DLD1 (cell line): ENCODE results near the gene FAM237A.

Experiments used
- in situ Hi-C: cut with HindIII; loops from 2 replicates; pipeline ENCODE4 v1.10.0; 2017; ENCODE audit warnings: low sequenced_read_pairs

FAM237A gene

GRCh38 chr2:206642075-206643025 lies at the start of gene FAM237A:
Gene FAM237A (plus strand): TSS chr2:206642487. CDS start chr2:206644237, 1,750 bp downstream.
- in situ Hi-C loops, result no loop called here

GRCh38 chr2:206597717-206598218 lies 44.5 kb upstream of the FAM237A start:
- in situ Hi-C loops, result no loop called here

- in situ Hi-C loops, result no loop called here
These were observed 39.0 kb upstream of the FAM237A start for GRCh38 chr2:206603243-206603642.

- in situ Hi-C loops, result no loop called here
These were observed 31.8 kb upstream of the FAM237A start for GRCh38 chr2:206610451-206610850.

- in situ Hi-C loops, result no loop called here
These were observed 31.1 kb upstream of the FAM237A start for GRCh38 chr2:206611191-206611590.

GRCh38 chr2:206611736-206612135 lies 30.6 kb upstream of the FAM237A start:
- in situ Hi-C loops, result no loop called here

- in situ Hi-C loops, result no loop called here
These were observed 27.5 kb upstream of the FAM237A start for GRCh38 chr2:206614811-206615210.

- in situ Hi-C loops, result no loop called here
These were observed 26.7 kb upstream of the FAM237A start for GRCh38 chr2:206615417-206616089.

- in situ Hi-C loops, result no loop called here
These were observed 26.1 kb upstream of the FAM237A start for GRCh38 chr2:206616151-206616550.

- in situ Hi-C loops, result no loop called here
These were observed 23.3 kb upstream of the FAM237A start for GRCh38 chr2:206619011-206619410.

- in situ Hi-C loops, result no loop called here
These were observed 16.2 kb upstream of the FAM237A start for GRCh38 chr2:206626108-206626507.

- in situ Hi-C loops, result no loop called here
These were observed 14.7 kb upstream of the FAM237A start for GRCh38 chr2:206627632-206628031.

- in situ Hi-C loops, result no loop called here
These were observed 10.9 kb upstream of the FAM237A start for GRCh38 chr2:206631340-206631739.

- in situ Hi-C loops, result no loop called here
These were observed 7.3 kb upstream of the FAM237A start for GRCh38 chr2:206635015-206635414.

- in situ Hi-C loops, result no loop called here
These were observed 2.7 kb upstream of the FAM237A start for GRCh38 chr2:206639636-206640035.

- in situ Hi-C loops, result no loop called here
These were observed 1.1 kb upstream of the FAM237A start for GRCh38 chr2:206641226-206641625.

- in situ Hi-C loops, result no loop called here
These were observed 5.7 kb downstream of the FAM237A start for GRCh38 chr2:206647985-206648384.

GRCh38 chr2:206657087-206657486 lies 14.8 kb downstream of the FAM237A start:
- in situ Hi-C loops, result no loop called here

- in situ Hi-C loops, result no loop called here
These were observed 23.0 kb downstream of the FAM237A start for GRCh38 chr2:206665251-206665650.

GRCh38 chr2:206670531-206671319 lies 28.4 kb downstream of the FAM237A start:
- in situ Hi-C loops, result no loop called here

GRCh38 chr2:206683546-206683945 lies 41.3 kb downstream of the FAM237A start:
- in situ Hi-C loops, result no loop called here
